Colon (tissue), 2 donors: ENCODE measurements around the gene GNG4.
"Not testable (repeated sequence)": the region's sequence is repeated elsewhere in the genome, so short reads cannot be mapped to it uniquely, and the experiment has no call there.

Source experiments
- FAIRE-seq: peaks from 2 replicates; lab custom pipeline; 2012; peaks lifted over from hg19 to GRCh38; lab: Jason Lieb, UNC
- donor health status: control.
- donor health status: control.

GNG4 gene

DNA sequence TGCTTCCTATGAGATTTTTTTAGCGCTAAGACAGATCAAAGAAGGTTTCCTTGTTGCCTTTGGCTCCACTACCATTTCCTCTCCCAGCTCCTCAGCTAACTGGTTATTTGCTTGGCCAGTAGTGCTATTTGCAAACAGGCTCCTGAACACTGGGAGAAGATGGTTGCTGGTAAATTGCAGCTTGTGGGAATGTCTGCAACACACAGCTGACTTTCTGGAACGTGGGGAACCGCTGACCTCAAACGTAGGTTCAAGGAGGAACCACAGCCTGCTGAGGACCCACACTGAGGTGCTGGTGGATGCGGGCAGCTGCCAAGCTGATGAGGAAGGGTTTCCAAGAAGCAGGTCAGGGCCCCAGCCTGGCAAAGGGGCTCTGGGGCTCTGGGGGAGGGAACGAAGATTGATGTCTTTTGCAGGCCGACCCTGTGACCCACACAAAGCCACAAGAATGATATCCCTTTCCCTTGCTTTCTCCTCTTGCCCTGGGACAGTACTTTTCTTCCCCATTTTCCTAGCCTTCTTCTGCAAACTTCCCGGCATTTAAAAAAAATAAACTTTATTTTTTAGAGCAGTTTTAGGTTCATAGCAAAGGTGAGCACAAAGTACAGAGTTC, 24.8 kb downstream of the GNG4 start:
- no peak for FAIRE-seq

DNA sequence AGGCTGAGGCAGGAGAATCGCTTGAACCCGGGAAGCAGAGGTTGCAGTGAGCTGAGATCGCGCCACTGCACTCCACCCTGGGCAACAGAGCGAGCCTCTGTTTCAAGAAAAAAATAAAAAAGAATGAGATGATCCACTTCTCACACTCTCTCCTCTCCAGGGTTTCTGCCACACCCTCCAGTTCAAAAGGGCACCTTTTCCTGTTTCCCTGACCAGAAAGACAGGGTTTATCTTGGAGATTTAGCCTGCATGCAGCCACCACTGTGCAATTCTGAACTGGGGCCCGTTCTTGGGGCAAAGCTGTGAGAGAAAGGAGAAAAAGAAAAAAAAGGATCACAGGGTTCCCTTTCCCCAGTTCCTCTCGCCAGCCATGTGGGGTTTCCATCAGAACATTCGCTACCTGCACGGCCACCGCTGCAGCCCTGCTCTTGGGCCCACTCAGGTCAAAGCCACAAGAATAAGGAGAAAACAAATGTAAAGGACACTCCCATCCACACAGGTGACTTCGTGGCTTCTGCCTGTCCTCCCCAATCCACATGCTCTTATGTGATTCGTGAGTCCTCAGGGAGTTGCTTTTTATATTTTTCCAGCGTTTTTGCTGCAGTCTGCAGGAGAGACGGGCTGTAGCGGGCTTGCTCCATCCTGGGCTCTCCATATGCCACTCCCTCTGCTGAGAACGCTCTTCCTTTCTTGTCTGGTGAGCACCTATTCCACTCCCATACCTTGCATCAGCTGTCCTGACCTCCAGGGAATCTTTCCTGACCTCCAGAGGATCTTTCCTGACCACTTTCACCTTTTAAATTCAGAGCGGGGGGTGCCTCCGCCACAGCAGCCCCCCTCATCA, 26.4 kb downstream of the GNG4 start:
- FAIRE-seq, result no peak

DNA sequence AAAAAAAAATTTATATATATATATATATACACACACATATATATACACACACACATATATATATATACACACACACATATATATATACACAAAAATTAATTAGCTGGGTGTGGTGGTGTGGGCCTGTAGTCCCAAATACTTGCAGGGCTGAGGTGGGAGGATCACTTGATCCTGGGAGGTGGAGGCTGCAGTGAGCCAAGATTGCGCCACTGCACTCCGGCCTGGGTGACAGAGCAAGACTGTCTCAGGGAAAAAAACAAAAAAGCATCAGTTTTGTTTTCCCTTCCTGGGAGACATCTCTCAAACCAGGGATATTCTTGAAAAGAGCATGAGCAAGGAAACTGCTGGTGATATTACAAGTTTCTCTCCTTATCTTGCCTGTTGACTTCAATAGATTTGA, 30.4 kb downstream of the GNG4 start:
- FAIRE-seq, result not testable (repeated sequence)

DNA sequence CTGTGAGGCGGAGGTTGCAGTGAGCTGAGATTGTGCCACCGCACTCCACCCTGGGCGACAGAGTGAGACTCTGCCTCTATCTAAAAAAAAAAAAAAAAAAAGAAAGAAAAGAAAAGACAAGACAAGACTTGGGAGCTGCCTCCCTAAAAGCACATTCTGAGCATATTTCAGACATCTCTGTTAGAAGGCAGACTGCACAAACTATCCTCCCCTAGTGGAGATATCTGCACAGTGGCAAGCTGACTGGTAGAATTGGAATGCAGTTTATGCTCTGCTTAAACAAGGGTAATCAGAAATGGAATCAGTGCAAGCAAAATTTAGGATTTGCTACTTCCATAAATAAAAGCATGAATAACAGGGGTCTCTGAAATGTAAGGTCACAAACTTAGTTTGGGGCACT, 31.8 kb downstream of the GNG4 start:
- FAIRE-seq, result no peak

DNA sequence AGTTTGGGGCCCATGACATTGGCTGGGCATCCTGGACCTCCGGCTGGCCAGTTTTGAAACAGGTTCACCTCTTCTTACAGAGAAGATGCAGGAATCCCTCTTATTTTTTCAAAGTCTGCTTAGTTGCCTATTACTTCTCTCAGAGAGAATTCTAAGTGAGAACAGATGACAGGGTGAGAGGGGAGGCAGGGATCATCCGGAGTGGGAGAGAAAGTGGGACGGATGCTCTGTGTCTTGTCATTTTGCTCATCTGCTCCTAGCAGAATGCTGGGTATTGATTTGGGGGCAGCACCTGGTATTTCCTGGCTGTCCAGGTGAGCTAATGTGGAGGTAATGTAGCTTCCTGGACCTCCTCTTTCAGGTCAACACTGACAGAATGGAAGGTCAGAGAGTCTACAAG, 32.4 kb downstream of the GNG4 start:
- FAIRE-seq, result no peak

DNA sequence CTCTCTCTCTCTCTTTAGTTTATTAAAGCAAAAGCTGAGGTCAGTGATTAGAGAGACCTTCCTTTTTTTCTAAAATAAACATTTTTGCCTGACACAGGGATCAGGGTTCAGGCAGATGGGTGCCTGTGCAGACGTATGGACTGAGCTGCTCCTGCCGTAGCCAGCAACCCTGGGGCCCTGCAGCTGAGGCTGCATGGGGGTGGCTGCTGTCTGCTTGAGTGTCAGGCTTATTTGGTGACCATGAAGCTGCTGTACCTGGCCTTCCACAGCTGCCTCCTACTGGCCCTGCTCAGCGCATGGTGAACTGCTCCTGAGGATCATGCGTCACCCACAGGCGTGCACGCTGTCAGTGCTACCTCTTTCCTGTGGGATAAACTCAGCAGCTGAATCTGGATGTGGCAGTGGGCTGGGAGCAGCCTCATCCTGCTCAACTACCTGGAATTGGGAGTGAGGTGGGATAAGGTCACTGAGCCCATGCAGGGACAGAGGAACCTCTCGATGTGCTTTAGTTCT, 35.1 kb downstream of the GNG4 start:
- FAIRE-seq, result no peak

DNA sequence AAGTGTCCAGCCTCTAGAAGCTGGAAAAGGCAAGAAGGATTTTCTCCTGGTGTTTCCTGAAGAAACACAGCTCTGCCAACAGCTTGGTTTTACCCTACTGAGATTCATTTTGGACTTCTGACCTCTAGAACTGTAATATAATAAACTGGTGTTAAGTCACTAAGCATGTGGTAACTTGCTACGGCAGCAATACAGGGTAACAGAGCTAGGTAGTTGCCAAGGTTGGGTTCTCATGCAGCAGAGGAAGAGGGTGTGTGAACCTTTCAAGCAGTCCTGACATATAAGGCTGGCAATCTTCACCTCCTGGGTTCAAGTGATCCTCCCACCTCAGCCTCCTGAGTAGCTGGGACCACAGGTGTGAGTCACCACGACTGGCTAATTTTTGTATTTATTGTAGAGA, 36.0 kb downstream of the GNG4 start:
- no peak for FAIRE-seq

DNA sequence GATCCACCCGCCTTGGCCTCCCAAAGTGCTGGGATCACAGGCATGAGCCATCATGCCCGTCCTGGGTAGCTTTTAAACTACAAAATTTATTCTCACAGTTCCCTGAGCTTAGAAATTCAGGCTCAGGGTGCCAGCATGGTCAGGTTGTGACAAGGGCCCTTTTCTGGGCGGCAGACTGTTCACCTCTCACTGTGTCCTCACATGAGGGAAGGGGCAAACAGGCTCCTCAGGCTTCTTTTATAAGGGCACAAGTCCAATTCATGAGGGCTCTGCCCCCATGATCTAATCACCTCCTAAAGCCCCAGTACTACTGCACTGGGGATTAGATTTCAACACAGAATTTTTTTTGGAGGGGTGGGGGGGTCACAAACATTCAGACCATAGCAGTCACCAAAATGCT, 36.8 kb downstream of the GNG4 start:
- FAIRE-seq, result no peak

DNA sequence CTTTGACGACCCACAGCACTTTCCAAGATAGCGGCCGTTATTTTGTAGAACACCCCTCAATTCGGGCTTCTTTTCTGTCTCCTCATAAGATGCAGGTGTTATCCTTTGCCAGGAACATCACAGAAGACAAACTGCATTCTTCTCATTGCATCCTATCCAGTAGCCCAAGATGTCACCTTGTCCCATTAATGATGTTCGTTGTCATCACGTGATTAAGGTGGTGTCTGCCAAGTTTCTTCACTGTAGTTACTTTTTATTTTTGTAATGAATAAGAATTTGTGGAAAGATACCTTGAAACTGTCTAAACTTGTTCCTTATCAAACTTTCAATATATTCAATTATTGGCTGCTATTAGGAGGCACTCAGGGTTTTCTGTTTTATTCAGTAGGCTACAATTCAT, 39.4 kb downstream of the GNG4 start:
- no peak for FAIRE-seq

DNA sequence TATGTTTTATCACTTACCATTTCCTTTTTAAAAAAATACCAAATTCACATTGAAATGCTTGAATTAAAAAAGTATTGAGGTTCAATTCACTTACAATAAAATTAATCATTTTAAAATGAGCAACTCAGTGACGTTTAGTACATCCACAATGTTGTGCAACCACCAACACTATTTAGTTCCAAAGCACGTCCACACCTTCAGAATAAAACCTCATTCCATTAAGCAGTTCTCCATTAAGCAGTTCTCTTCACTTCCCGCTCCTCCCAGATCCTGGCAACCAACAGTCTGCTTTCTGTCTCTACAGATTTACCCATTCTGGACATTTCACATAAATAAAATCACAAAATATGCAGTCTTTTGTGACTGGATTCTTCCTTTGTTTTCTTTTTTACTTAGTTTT, 41.3 kb downstream of the GNG4 start:
- no peak for FAIRE-seq

DNA sequence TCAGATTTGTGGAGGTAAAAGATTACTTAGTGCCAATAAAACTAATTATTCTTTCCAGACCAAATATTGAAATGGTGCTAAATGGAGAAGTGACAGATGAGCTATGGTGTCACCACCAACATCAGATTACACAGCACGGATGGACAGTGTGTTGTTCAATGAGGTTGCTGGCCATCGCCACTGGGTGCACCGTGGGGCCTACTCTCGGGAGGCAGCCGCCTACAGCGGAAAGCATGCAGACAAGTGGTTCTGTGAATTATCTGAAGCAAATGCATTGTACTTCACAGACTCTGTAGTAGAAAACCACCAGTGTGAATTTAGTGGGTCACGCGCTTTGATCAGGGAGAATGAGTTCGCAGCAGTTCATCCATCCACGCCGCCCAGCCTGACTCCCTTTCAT, 42.3 kb downstream of the GNG4 start:
- no peak for FAIRE-seq

DNA sequence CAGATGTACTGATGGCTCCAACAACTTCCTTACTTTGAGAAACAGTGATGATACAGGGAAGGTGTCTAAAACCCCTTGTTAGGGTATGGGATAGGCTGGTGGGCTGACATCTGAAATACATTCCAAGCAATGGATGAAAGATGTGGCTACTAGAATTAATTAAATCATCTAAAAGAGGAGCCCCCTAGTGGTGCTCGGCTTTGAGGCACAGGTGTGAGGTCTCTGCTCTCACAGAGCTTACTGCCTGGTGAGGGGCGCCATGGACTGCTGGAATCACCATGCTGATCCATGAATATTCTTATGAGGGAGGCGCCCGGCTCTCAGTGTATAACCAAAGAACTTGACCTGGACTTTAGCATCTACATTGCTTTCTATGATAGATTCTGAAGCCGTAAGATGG, 48.5 kb downstream of the GNG4 start:
- no peak for FAIRE-seq

DNA sequence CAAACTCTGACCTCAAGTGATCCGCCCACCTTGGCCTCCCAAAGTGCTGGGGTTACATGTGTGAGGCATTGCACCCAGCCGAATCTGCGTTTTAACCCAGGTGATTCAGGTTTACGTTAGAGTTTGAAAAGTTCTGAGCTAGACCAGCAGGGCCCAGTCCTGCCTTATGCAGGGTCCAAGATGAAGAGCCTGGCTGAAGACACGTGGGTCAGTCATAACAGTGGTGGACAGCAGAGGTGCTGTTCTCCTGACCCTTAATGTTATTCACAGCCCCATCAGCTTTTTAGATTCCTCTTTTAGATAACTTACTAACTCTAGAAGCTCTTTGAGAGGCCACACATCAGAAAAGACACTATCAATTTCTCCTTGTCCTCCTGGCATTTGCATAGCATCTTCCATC, 50.0 kb downstream of the GNG4 start:
- no peak for FAIRE-seq

DNA sequence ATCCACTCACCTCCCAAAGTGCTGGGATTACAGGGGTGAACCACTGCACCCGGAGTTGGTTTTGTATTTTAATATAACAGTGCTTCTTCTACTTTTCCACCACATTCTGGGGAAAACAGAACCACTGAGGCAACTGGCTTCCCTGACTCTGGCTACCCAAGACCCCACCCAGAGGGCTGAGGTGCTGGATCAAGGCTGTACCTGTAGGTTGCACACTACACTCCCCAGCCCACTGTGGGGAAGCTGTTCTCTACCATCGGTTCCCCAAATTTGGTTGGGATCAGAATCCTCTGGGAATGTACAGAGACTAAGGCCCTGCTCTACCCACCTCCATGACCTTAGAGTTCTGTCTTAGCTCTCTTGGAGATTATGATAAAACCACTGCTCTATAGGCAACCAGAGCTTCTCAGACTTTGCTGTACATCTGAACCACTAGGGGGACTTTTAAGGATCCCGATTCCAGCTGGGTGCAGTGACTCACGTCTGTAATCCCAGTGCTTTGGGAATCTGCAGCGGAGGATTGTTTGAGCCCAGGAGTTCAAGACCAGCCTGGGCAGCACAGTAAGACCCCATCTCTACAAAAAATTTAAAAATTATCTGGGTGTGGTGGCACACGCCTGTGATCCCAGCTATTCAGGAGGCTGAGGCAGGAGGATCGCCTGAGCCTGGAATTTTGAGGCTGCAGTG, 51.6 kb downstream of the GNG4 start:
- FAIRE-seq, result no peak

DNA sequence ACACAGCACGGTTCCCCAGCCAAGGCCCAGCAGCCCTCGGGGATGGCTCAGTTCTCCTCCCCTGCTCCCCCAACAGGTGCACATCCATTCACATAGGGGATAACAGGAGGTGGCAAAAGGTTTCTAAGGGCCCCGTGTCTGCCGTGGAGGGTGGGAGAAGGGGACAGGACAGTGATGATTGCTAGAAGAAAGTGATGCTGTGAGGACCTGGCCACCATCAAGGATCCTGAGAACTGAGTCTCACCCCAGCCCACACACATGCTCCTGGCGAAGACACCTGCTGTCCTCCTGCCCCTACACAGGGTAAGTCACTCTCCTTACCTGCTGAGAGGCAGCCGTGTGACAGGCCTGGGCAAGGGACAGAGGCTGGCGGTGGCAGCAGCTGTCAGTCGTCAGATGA, 54.5 kb downstream of the GNG4 start:
- FAIRE-seq, result no peak

DNA sequence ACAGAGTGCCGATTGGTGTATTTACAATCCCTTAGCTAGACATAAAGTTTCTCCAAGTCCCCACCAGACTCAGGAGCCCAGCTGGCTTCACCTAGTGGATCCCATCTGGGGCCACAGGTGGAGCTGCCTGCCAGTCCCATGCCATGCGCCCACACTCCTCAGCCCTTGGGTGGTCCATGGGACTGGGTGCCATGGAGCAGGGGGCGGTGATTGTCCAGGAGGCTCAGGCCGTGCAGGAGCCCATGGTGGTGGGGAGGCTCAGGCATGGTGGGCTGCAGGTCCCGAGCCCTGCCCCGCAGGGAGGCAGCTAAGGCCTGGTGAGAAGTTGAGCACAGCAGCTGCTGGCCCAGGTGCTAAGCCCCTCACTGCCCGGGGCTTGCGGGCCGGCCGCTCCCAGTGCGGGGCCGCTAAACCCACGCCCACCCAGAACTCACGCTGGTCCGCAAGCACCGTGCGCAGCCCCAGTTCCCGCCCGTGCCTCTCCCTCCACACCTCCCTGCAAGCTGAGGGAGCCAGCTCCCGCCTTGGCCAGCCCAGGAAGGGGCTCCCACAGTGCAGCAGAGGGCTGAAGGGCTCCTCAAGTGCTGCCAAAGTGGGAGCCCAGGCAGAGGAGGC, 55.2 kb downstream of the GNG4 start:
- FAIRE-seq, result not testable (repeated sequence)

DNA sequence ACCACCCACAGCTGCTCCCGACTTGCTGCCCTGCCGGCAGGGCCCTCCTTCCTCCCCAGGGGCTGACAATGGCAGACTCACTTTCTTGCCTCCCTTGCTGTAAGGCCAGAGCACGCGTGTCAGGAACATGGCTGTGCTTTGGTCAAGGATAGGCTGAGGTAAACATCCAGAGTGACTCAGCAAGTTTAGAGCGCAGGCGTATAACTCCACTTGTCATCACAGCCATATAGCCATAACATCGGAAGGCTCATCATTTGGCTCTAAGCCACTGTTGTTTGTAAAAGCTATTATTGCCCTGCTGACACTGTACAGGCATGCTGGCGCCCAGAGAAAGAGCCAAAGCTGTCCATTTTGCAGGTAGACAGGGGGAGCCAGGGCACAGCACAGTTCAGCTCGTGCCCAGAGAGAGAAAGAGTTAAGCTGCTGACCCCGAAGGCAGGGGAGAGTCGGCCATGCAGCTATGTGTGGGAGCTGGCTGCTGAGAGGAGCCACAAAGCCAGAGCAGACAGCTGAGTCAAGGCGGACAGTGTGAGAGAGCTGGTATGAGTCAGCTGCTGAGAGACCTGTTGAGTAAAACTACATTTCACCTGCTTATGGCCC, 60.6 kb downstream of the GNG4 start:
- FAIRE-seq, result no peak

DNA sequence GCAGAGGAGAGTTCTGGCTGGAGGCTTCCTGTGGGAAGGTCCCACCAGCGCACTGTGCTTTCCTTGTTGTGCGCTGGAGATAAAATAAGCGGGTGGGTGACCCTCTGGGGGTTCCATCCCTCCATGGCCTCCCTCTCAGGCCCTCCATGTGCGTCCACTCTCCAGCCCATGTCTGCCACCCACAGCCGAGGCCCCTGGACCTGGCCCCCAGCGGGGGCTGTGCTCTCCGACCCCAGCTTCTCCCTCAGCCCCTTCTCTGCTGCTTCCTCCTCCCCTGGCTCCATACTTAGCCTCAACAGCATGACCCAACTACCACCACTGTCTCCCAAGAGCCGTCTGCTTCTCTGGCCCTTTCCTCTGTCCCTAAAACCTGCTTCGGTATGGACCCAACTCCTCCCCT, 61.4 kb downstream of the GNG4 start:
- FAIRE-seq, result no peak

DNA sequence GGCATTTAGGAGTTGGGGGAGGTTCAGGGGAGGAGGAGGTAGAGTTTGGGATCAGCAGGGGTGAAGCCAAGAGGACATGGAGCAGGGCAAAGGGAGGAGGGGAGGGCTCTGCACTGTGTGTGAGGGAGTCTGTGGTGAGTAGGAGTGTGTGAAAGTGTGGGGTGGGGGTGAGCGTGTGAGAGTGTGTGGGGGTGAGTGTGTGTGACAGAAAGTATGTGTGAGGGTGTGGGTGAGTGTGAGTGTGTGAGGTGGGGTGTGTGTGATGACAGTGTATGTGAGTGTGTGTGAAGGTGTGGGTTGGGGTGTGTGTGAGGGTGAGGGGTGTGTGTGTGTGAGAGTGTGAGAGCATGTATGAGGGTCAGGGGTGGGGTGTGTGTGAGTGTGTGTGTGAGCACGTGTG, 62.6 kb downstream of the GNG4 start:
- no peak for FAIRE-seq

DNA sequence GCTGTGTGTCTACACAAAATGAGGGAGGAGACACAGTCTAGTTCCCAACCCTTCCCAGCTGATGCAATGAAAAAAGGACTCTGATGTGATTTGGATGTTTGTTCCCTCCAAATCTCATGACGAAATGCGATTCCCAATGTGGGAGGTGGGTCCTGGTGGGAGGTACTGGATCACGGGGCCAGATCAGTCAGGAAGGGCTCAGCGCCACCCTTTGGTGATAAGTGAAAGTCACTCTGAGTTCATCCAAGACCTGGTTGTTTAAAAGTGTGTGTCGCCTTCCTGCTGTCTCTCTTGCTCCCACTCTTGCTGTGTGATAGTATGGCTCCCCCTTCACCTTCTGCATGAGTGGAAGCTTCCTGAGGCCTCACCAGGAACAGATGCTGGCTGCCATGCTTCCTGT, 63.2 kb downstream of the GNG4 start:
- no peak for FAIRE-seq

DNA sequence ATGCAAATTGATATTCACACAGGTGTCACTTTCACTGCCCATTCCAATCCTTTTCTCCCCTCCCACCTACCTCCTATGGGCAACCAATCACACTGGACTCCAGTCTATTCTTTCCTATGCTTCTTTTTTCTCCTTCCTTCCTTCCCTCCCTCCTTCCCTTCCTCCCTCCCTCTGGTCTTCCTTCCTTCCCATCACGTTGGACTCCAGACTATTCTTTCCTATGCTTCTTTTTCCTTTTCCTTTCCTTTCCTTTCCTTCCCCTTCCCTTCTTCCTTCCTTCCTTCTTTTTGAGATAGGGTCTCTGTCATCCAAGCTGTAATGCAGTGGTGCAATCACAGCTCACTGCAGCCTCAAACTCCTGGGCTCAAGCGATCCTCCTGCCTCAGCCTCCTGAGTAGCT, 64.6 kb downstream of the GNG4 start:
- FAIRE-seq, result no peak

DNA sequence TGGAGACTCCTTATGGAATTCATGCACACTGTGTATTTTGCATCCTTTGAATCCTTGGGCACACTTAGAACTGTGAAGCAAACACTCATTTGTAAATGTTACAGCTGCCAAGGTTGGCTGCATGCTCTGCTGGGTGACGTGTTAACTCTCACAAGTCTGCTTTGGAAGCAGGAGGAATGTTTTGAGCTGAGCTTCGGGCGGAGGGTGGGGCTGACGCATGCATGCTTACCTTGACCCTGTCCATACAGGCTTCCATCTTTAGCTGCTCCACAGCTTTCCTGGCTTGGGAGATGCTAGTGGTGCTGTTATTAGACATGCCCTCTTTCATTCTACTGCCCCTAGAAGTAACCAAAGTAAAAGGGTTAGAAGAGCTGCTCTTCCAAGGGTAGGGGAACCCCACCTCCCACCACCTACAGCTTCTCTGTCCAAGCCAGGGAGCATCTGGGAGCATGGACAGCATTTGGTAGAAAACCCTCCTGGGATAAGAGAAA, 66.0 kb downstream of the GNG4 start:
- no peak for FAIRE-seq
